Lung (tissue), 12 donors: ENCODE data around the gene ALDH3B1. TPM values are rescaled to one million over a fixed set of nuclear protein-coding genes. Genes with fewer than 3 reads are reported as not detected.

ENCODE experiments used
- ATAC-seq: fragments of 200-7000 bp; cut with Tn5 transposase; one replicate; pipeline ENCODE4 v1.9.1; 2020; ENCODE audit warnings: moderate number of reproducible peaks; ENCODE audit not compliant: insufficient read depth, low FRiP score
- DNase-seq, 3 donors: peaks; one replicate each; pipeline ENCODE4 v3.0.0-alpha.2; 2013 to 2017
- H3K27ac ChIP-seq, 2 donors: one replicate each; pipeline ENCODE4 v1.5.1; 2013; ENCODE audit warnings: mild to moderate bottlenecking in 2 of 2, moderate library complexity in 2 of 2, control low read depth in 1 of 2, inconsistent platforms in 1 of 2, low read depth in 1 of 2, low read length in 1 of 2
- H3K27me3 ChIP-seq, 3 donors: one replicate each; pipeline ENCODE4 v1.5.1; 2013; ENCODE audit warnings: low read length in 2 of 3; ENCODE audit not compliant: control insufficient read depth in 3 of 3, insufficient read depth in 3 of 3
- H3K36me3 ChIP-seq, 4 donors: one replicate each; pipeline ENCODE4 v1.5.1; 2013; ENCODE audit warnings: low read length in 4 of 4, mild to moderate bottlenecking in 1 of 4, moderate library complexity in 1 of 4; ENCODE audit not compliant: control insufficient read depth in 4 of 4, insufficient read depth in 4 of 4
- H3K4me1 ChIP-seq, 5 donors: one replicate each; pipeline ENCODE4 v1.5.1; 2013; ENCODE audit warnings: low read length in 5 of 5, mild to moderate bottlenecking in 2 of 5, moderate library complexity in 1 of 5; ENCODE audit not compliant: control insufficient read depth in 5 of 5, insufficient read depth in 5 of 5
- H3K4me3 ChIP-seq: one replicate; pipeline ENCODE4 v1.5.1; 2013; ENCODE audit warnings: mild to moderate bottlenecking, control low read depth, moderate library complexity
- H3K9ac ChIP-seq, 2 donors: one replicate each; pipeline ENCODE4 v1.5.1; 2013; ENCODE audit warnings: low read length in 2 of 2, control low read depth in 1 of 2; ENCODE audit not compliant: insufficient read depth in 1 of 2
- H3K9me3 ChIP-seq, 4 donors: one replicate each; pipeline ENCODE4 v1.5.1; 2013; ENCODE audit warnings: low read length in 3 of 4, mild to moderate bottlenecking in 1 of 4, moderate library complexity in 1 of 4; ENCODE audit not compliant: control insufficient read depth in 4 of 4, insufficient read depth in 3 of 4
- CTCF ChIP-seq: IDR thresholded peaks from 2 replicates; pipeline ENCODE4 v1.5.1; 2012; ENCODE audit warnings: mild to moderate bottlenecking; ENCODE audit errors: control extremely low read depth, extremely low read depth
- WGBS, 2 donors: extraction: QIAGEN DNeasy Blood & Tissue Kit; methylation state at CpG; one replicate each; pipeline ENCODE4 v1.1.7; 2013; 5-methylcytosine and 5-hydroxymethylcytosine counted together
- polyA plus RNA-seq, 2 donors: library from polyadenylated mRNA; stranded (reverse); fragments of 200-250 nt; gene quantifications; one replicate each; pipeline ENCODE4 v1.2.1, GENCODE V29; 2013
- total RNA-seq, 2 donors: library from RNA; depleted of rRNA in 1 of 2; stranded (reverse); fragments of >200 nt in 1 of 2; gene quantifications; one replicate each; pipeline ENCODE4 v1.2.1, GENCODE V29; 2014 to 2021
- donor health status: control.
- donor health status: control.
- donor health status: Bipolar disorder and iron deficiency.
- donor health status: healthy.
- donor health status: DM: yes; HTN: yes; CAD: no.

ALDH3B1 gene
- total and polyA plus RNA-seq, 4 donors, result 45.6 to 165 (median 90.3) TPM

GRCh38 chr11:68012843-68013610, 2.9 kb downstream of the ALDH3B1 start:
- H3K9me3 ChIP-seq, result no peaks in the 10 kb centered on the region
- peaks cover 0 to 4% (median 0%) of the 10 kb centered on the region in 4 donors for H3K36me3 ChIP-seq
- peak overlapping the region in 1 of 2 donors; percentile 94 for H3K27ac ChIP-seq
- 65 to 71% methylated on average over 16 of the region's 16 CpGs for WGBS, 2 donors
- peaks cover 5 to 47% (median 15%) of the 10 kb centered on the region in 5 donors for H3K4me1 ChIP-seq
- ATAC-seq, result peak; percentile 27
- TF ChIP-seq CTCF, result no peak
- H3K9ac ChIP-seq, result peak overlapping the region in 1 of 2 donors; percentile 11
- H3K27me3 ChIP-seq, result no peaks in the 10 kb centered on the region
- peak; percentile 73 to 83 (median 78) for DNase-seq
- H3K4me3 ChIP-seq, result no peak overlapping the region

DNA sequence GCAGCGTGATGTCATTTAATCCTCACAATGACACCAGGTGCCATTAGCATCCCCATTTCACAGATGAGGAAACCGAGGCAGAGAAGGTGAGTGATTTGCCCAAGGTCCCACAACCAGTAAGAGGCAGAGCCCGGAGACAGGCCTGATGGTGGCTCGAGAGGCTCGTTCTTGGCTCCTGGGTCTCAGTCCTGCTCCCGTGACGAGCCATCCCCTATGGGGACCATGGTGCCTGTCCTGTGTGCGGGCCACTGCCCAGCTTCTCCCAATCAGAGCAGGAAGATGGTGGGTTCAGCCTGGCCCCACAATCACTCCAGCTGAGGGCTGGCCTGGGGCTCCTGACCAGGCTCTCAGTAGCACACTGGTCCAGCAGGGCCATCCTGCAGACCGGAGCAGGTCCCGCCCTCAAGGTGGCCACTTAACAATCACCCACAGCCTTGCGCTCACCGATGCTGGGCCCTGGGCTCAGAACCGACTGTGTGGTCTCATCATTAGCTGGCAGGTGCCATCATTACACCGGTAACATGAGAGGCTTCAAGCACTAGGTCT, 3.6 kb downstream of the ALDH3B1 start:
- Histone ChIP-seq H3K27ac (peak overlapping the region in 1 of 2 donors; percentile 88), H3K9me3 (no peaks in the 10 kb centered on the region), H3K4me3 (no peak overlapping the region), H3K27me3 (no peaks in the 10 kb centered on the region), H3K36me3 (peaks cover 0 to 4% (median 0%) of the 10 kb centered on the region in 4 donors), H3K4me1 (peaks cover 5 to 47% (median 15%) of the 10 kb centered on the region in 5 donors), H3K9ac (no peak overlapping the region)
- TF ChIP-seq CTCF, result no peak
- DNase-seq (no peak), ATAC-seq (no peak)
- 76 to 91% methylated on average over 14 of the region's 14 CpGs for WGBS, 2 donors

DNA sequence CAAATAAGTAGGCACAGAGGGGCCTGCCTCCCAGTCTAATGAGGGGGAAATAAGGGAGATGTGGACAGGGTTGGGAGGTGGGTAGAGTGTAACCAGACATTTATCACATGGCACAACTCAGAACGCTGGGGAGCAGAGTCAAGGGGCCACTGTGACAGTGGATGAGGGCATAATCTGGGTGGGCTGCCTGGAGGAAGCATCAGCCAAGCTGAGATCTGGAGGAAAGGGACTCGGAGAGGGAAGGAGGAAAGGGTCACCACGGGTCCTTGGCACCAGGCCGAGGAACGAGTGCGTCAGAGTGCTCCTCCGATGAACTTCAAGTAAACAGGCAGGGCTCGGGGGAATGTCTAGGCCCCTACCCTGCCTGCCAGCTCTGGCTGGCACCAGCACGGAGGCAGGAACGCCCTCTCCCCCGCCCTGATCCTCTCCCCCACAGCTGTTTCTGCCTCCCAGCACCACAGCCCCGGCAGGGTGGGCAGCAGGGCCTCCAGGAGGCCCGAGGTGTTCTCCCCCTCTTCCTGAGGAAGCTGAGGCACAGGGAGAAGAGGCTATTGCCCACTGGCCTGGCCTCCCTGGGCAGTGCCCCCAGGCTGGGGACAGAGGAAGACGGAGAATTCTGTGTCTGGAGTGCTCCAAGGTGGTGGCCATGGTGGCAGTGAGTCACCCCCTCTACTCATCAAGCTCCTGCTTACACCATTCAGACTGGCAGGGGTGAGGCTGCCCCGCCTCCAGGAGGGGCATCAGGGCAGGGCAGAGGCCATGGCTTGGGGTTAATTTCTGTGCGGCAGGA, 4.2 kb downstream of the ALDH3B1 start:
- 30 to 41% methylated on average over 15 to 16 of the region's 16 CpGs for WGBS, 2 donors
- no peak overlapping the region for H3K9ac ChIP-seq
- TF ChIP-seq CTCF, result no peak
- H3K9me3 ChIP-seq, result no peaks in the 10 kb centered on the region
- peaks cover 5 to 43% (median 15%) of the 10 kb centered on the region in 5 donors for H3K4me1 ChIP-seq
- H3K27ac ChIP-seq, result peak overlapping the region in 1 of 2 donors; percentile 88
- ATAC-seq, result peak; percentile 37
- no peak overlapping the region for H3K4me3 ChIP-seq
- no peaks in the 10 kb centered on the region for H3K27me3 ChIP-seq
- peak; percentile 78 to 83 (median 81) for DNase-seq
- peaks cover 0 to 4% (median 0%) of the 10 kb centered on the region in 4 donors for H3K36me3 ChIP-seq
